ENCODE data around the gene RBMS1.

GRCh38 chr2:160479269-160479668, 14.3 kb downstream of the RBMS1 start:
- no peak for TF ChIP-seq CTCF (IDR thresholded peaks at IDR 0.05)
- no peak for TF ChIP-seq POLR2A (IDR thresholded peaks at IDR 0.05)
- no peak for TF ChIP-seq POLR2AphosphoS5 (IDR thresholded peaks at IDR 0.05; ENCODE audit: insufficient read depth in 1 of 2, low read depth in 1 of 2)

Data from vagina (tissue), 2 donors.